Testis (tissue), 3 donors: ENCODE results near the gene MTA1. TPM values are rescaled to one million over a fixed set of nuclear protein-coding genes. Genes with fewer than 3 reads are reported as not detected.

Experiments
- DNase-seq: peaks from one replicate; pipeline ENCODE4 v3.0.0-alpha.2; 2019
- H3K27ac ChIP-seq, 2 donors: fragments of 200-600 bp; sonication (generic); one replicate each; pipeline ENCODE4 v1.5.1; 2019
- H3K27me3 ChIP-seq: fragments of 200-600 bp; sonication (generic); one replicate; pipeline ENCODE4 v1.5.1; 2019
- H3K36me3 ChIP-seq: fragments of 200-600 bp; sonication (generic); one replicate; pipeline ENCODE4 v1.5.1; 2017; ENCODE audit warnings: low read depth; ENCODE audit errors: missing control alignments
- H3K4me1 ChIP-seq: fragments of 200-600 bp; sonication (generic); one replicate; pipeline ENCODE4 v1.5.1; 2019
- H3K4me3 ChIP-seq, 2 donors: fragments of 200-600 bp; sonication (generic); one replicate each; pipeline ENCODE4 v1.5.1; 2017 to 2019
- H3K9me3 ChIP-seq: fragments of 200-600 bp; sonication (generic); one replicate; pipeline ENCODE4 v1.5.1; 2017
- CTCF ChIP-seq, 3 experiments: fragments of 450-650 bp in 2 of 3; fragments of 200-600 bp in 1 of 3; sonication (generic) in 1 of 3; IDR thresholded peaks; one replicate each; pipeline ENCODE4 v1.5.1; 2016 to 2019; ENCODE audit warnings: antibody characterized with exemption in 3 of 3, mild to moderate bottlenecking in 2 of 3, moderate library complexity in 1 of 3
- POLR2A ChIP-seq: fragments of 450-650 bp; IDR thresholded peaks from one replicate; pipeline ENCODE4 v1.6.1; 2017; ENCODE audit warnings: antibody characterized with exemption, mild to moderate bottlenecking, moderate library complexity
- WGBS, 2 donors: methylation state at CpG; one replicate each; pipeline ENCODE4 v1.1.5; 2018; 5-methylcytosine and 5-hydroxymethylcytosine counted together
- intact Hi-C: fragments of 100-400 bp; cut with DNase I; formaldehyde crosslinking; loops from one replicate; pipeline ENCODE4 v1.15.1; 2023; ENCODE audit warnings: low total_unique reads
- polyA plus RNA-seq: library from polyadenylated mRNA; stranded (reverse); fragments of 350-450 nt; fragmentation: Illumina TruSeq; extraction: RNeasy Lipid Tissue Mini Kit (QIAGEN cat#74804); gene quantifications from one replicate; pipeline ENCODE4 v1.2.3, GENCODE V29; 2014; ENCODE audit warnings: low read depth, low replicate concordance; ENCODE audit not compliant: insufficient read depth
- total RNA-seq, 2 donors: library from RNA; depleted of rRNA; stranded (reverse); fragments of >200 nt; gene quantifications; one replicate each; pipeline ENCODE4 v1.2.3, GENCODE V29; 2016

The MTA1 gene
- total and polyA plus RNA-seq, 3 donors from 2014 or later = 118 to 135 (median 120) TPM

- DNase-seq = no peak
- H3K4me3 ChIP-seq = no peak overlapping the region
- peak overlapping the region in 1 of 2 donors; percentile 68 for H3K27ac ChIP-seq
- H3K9me3 ChIP-seq = no peaks in the 10 kb centered on the region
- peaks cover 47% of the 10 kb centered on the region for H3K4me1 ChIP-seq
- H3K36me3 ChIP-seq = no peaks in the 10 kb centered on the region
- intact Hi-C loops = no loop called here
- WGBS, 2 donors = 56 to 67% methylated on average over 14 to 15 of the region's 15 CpGs
- H3K27me3 ChIP-seq = peaks cover 3% of the 10 kb centered on the region
- no peak for TF ChIP-seq CTCF (IDR thresholded peaks at IDR 0.05)
- no peak for TF ChIP-seq POLR2A
Measured at GRCh38 chr14:105480199-105480746, 60.6 kb downstream of the MTA1 start.

GRCh38 chr14:105480807-105481801 lies 61.5 kb downstream of the MTA1 start:
- intact Hi-C loops = no loop called here
- no peak for TF ChIP-seq POLR2A
- TF ChIP-seq CTCF (IDR thresholded peaks at IDR 0.05) = peak; percentile 94 to 96 (median 95)

GRCh38 chr14:105481886-105482457 lies 62.3 kb downstream of the MTA1 start:
- no peaks in the 10 kb centered on the region for H3K36me3 ChIP-seq
- 26 to 29% methylated on average over 4 to 18 of the region's 18 CpGs for WGBS, 2 donors
- H3K27ac ChIP-seq = peak overlapping the region in 1 of 2 donors; percentile 68
- peak overlapping the region in 1 of 2 donors; percentile 6 for H3K4me3 ChIP-seq
- TF ChIP-seq POLR2A (no peak), CTCF (IDR thresholded peaks at IDR 0.05) (peak in 1 of 3 experiments; percentile 15)
- DNase-seq = peak; percentile 94
- intact Hi-C loops = no loop called here
- no peaks in the 10 kb centered on the region for H3K9me3 ChIP-seq
- H3K4me1 ChIP-seq = peaks cover 40% of the 10 kb centered on the region
- peaks cover 3% of the 10 kb centered on the region for H3K27me3 ChIP-seq

More at GRCh38 chr14:105480807-105481801, 61.5 kb downstream of the MTA1 start:
- DNase-seq = peak; percentile 90
- H3K27ac ChIP-seq = peak overlapping the region; percentile 48 to 68
- H3K27me3 ChIP-seq = peaks cover 3% of the 10 kb centered on the region
- WGBS, 2 donors = 18 to 32% methylated on average over 23 to 31 of the region's 35 CpGs
- peak overlapping the region in 1 of 2 donors; percentile 6 for H3K4me3 ChIP-seq
- peaks cover 41% of the 10 kb centered on the region for H3K4me1 ChIP-seq
- no peaks in the 10 kb centered on the region for H3K36me3 ChIP-seq
- no peaks in the 10 kb centered on the region for H3K9me3 ChIP-seq

- Histone ChIP-seq H3K36me3 (no peaks in the 10 kb centered on the region), H3K27me3 (peaks cover 3% of the 10 kb centered on the region), H3K9me3 (no peaks in the 10 kb centered on the region), H3K4me3 (no peak overlapping the region), H3K4me1 (peaks cover 44% of the 10 kb centered on the region), H3K27ac (peak overlapping the region in 1 of 2 donors; percentile 68)
- no peak for DNase-seq
- WGBS, 2 donors = 78 to 79% methylated on average over 14 to 18 of the region's 18 CpGs
- intact Hi-C loops = no loop called here
- TF ChIP-seq POLR2A = no peak
- TF ChIP-seq CTCF (IDR thresholded peaks at IDR 0.05) = no peak
Measured at GRCh38 chr14:105482486-105483110, 63.0 kb downstream of the MTA1 start.
